BJ (cell line): ENCODE data around the gene RBM22. TPM values are rescaled to one million over a fixed set of nuclear protein-coding genes. Genes with fewer than 3 reads are reported as not detected.

Experiments
- CTCF ChIA-PET: fragments of 350-600 bp; formaldehyde crosslinking; extraction: SDS; loops from one replicate; lab custom pipeline; 2021; ENCODE audit warnings: antibody characterized with exemption, inconsistent platforms; lab: Yijun Ruan, JAX
- POLR2A ChIA-PET: fragments of 300-600 bp; sonication (Branson Sonifier 250); formaldehyde crosslinking; extraction: SDS; loops from one replicate; lab custom pipeline; 2021; ENCODE audit warnings: antibody characterized with exemption; lab: Charles Lee
- DNase-seq: peaks from one replicate; pipeline ENCODE4 v3.0.0-alpha.2; 2011; ENCODE audit warnings: low read depth
- H3K27me3 ChIP-seq: 2 replicates; pipeline ENCODE4 v1.6.0; 2011; ENCODE audit warnings: low read length; ENCODE audit not compliant: control insufficient read depth, insufficient read depth
- H3K36me3 ChIP-seq: 2 replicates; pipeline ENCODE4 v1.5.1; 2011; ENCODE audit warnings: low read length; ENCODE audit not compliant: control insufficient read depth, insufficient read depth
- H3K4me3 ChIP-seq: 2 replicates; pipeline ENCODE4 v1.5.1; 2011; ENCODE audit warnings: low read depth, mild to moderate bottlenecking, control low read depth, low read length
- CTCF ChIP-seq: IDR thresholded peaks from 2 replicates; pipeline ENCODE4 v1.5.1; 2011; ENCODE audit warnings: low read depth, mild to moderate bottlenecking, control low read depth, inconsistent platforms, low read length, moderate library complexity; ENCODE audit not compliant: insufficient read depth
- polyA plus RNA-seq: library from polyadenylated mRNA; depleted of rRNA; stranded (reverse); fragments of >200 nt; gene quantifications from 2 replicates; pipeline ENCODE4 v1.2.3, GENCODE V29; 2011

Gene RBM22
- polyA plus RNA-seq, 1 experiment, result 31.4 TPM

- H3K27me3 ChIP-seq, result no peaks in the 10 kb centered on the region
- H3K4me3 ChIP-seq, result no peak overlapping the region
- no peak for TF ChIP-seq CTCF
- CTCF ChIA-PET, result interaction anchor here (1.3 to 8.5 kb wide), 3 partner anchors 12 to 84 kb away, joined by 5 to 60 read pairs (median 6); no protein-coding TSS in a partner anchor
- POLR2A ChIA-PET, result interaction anchor here (0.7 kb wide), 1 partner anchor 9 kb away, joined by 3 read pairs; no protein-coding TSS in a partner anchor
- H3K36me3 ChIP-seq, result peaks cover 12% of the 10 kb centered on the region
- no peak for DNase-seq
Observed at GRCh38 chr5:150644058-150644457, 56.8 kb downstream of the RBM22 start.

GRCh38 chr5:150642991-150643710 is 57.7 kb downstream of the RBM22 start:
- H3K36me3 ChIP-seq, result peaks cover 3% of the 10 kb centered on the region
- CTCF ChIA-PET, result interaction anchor here (0.8 to 8.5 kb wide), 11 partner anchors 9 to 193 kb away, joined by 3 to 60 read pairs (median 4); partner anchors contain the start of genes RBM22 and RPS14
- DNase-seq, result no peak
- peak overlapping the region; percentile 16 for H3K4me3 ChIP-seq
- no peaks in the 10 kb centered on the region for H3K27me3 ChIP-seq
- TF ChIP-seq CTCF, result no peak
- POLR2A ChIA-PET, result interaction anchor here (0.6 kb wide), 1 partner anchor 74 kb away, joined by 3 read pairs; no protein-coding TSS in a partner anchor

DNA sequence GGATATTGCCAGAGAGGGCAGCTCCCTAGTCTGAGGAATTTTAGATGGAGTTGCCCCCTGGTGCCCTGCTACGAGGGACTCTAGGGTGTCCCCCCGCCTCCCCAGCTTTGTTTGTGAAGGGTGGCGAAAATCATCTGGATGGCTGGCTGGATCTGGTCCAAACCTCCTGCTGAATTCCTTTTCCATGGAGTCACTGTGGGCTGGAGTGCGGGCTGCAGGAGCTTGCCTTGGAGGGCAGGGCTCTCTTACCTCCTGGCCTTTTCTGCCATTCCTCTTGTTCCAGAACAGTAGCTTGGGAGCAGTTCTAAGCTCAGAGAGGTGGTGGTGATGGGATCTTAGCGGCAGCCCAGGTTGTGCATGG is 58.3 kb downstream of the RBM22 start:
- ChIA-PET POLR2A (interaction anchor here (0.6 kb wide), 2 partner anchors 50 to 73 kb away, joined by 3 read pairs; no protein-coding TSS in a partner anchor), CTCF (interaction anchor here (0.8 to 8.5 kb wide), 11 partner anchors 9 to 193 kb away, joined by 3 to 60 read pairs (median 4); partner anchors contain the start of genes RBM22 and RPS14)
- TF ChIP-seq CTCF, result no peak
- DNase-seq, result peak; percentile 53
- Histone ChIP-seq H3K36me3 (no peaks in the 10 kb centered on the region), H3K27me3 (no peaks in the 10 kb centered on the region), H3K4me3 (peak overlapping the region; percentile 50)

DNA sequence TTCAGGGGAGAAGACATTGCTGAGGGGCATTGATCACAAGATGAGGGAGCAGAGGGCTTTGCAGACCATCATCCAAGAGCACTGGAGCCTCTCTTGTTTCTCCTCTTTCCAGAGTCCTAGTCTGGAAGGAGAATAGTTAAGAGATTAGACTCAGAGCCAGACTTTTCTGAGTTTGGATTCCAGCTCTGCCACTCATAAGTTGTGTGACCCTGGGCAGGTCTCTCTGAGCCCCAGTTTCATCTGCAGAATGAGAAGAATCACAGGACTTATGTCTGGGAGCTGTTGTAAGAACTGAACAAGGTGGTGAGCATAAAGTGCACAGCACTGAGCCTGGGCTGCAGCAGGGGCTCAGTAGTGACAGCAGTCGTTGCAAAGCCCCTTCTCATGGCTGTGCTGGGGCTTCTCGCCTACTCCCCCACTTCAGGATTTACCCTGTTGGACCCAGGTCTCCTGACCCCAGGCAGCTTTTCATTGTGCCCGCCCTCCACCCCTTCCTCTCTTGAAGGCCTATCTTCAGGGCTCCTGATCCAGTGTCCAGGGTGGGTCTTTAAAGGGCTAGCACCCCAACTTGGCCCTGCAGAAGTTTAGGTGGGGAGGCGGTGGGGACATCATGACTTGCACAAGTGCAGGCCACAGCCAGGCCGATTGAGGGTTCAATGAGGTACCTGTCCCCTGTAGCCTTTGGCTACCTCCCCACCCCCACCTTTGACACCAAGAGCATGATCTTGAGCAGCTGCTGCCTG is 58.9 kb downstream of the RBM22 start:
- DNase-seq, result no peak
- no peaks in the 10 kb centered on the region for H3K36me3 ChIP-seq
- H3K27me3 ChIP-seq, result no peaks in the 10 kb centered on the region
- TF ChIP-seq CTCF, result no peak
- ChIA-PET POLR2A (interaction anchor here (0.6 kb wide), 1 partner anchor 49 kb away, joined by 3 read pairs; no protein-coding TSS in a partner anchor), CTCF (interaction anchor here (0.8 to 8.5 kb wide), 10 partner anchors 10 to 192 kb away, joined by 3 to 60 read pairs (median 3); partner anchors contain the start of genes RBM22 and RPS14)
- peak overlapping the region; percentile 50 for H3K4me3 ChIP-seq
